Measurements from ENCODE around the gene NEURL1.

NEURL1 gene

GRCh38 chr10:103564776-103565520, 71.4 kb downstream of the NEURL1 start:
- TF ChIP-seq, protein P1, sequence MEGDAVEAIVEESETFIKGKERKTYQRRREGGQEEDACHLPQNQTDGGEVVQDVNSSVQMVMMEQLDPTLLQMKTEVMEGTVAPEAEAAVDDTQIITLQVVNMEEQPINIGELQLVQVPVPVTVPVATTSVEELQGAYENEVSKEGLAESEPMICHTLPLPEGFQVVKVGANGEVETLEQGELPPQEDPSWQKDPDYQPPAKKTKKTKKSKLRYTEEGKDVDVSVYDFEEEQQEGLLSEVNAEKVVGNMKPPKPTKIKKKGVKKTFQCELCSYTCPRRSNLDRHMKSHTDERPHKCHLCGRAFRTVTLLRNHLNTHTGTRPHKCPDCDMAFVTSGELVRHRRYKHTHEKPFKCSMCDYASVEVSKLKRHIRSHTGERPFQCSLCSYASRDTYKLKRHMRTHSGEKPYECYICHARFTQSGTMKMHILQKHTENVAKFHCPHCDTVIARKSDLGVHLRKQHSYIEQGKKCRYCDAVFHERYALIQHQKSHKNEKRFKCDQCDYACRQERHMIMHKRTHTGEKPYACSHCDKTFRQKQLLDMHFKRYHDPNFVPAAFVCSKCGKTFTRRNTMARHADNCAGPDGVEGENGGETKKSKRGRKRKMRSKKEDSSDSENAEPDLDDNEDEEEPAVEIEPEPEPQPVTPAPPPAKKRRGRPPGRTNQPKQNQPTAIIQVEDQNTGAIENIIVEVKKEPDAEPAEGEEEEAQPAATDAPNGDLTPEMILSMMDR (conservative IDR thresholded peaks at IDR 0.05): peak; percentile 52

GRCh38 chr10:103566536-103566935, 73.0 kb downstream of the NEURL1 start:
- TF ChIP-seq, protein P1 (conservative IDR thresholded peaks at IDR 0.05): no peak
- no peak overlapping the region for H3K27ac ChIP-seq

More at GRCh38 chr10:103564776-103565520, 71.4 kb downstream of the NEURL1 start:
- H3K27ac ChIP-seq: no peak overlapping the region

DNA sequence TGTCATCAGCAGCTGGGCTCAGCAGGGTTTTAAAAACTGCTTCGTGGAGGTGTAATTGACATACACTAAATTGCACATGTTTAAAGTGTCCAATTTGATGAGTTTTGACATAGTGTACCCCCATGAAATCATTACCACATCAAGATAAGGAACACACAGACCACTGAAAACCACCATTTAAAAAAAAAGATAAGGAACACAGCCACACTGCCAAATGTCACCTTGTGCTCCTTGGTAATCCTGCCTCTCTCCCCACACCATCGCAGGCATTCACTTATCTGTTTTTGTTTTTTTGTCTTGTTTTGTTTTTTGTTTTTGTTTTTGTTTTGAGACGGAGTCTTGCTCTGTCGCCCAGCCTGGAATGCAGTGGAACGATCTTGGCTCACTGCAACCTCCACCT, 75.0 kb downstream of the NEURL1 start:
- H3K27ac ChIP-seq: no peak overlapping the region
- TF ChIP-seq, protein P1 (conservative IDR thresholded peaks at IDR 0.05): no peak

DNA sequence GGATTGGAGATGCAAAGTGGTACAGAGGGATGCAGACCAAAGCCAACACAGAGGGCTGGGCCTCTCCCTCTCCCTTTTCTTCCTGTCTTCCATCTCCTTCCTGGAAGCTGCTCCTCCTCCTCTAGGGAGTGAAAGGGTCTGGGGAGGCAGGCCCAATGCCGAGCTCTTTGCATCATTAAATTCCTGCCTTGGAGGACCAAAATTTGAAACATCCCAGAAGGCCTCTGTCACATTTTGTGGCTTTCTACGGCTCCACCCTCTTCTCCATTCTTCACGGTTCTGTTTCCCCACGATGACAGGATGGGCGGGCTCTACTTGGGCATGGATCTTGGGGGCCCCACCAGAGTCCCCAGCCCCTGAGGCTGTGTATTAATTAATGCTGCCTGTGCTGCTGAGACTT, 76.4 kb downstream of the NEURL1 start:
- no peak overlapping the region for H3K27ac ChIP-seq
- TF ChIP-seq, protein P1 (conservative IDR thresholded peaks at IDR 0.05): no peak

DNA sequence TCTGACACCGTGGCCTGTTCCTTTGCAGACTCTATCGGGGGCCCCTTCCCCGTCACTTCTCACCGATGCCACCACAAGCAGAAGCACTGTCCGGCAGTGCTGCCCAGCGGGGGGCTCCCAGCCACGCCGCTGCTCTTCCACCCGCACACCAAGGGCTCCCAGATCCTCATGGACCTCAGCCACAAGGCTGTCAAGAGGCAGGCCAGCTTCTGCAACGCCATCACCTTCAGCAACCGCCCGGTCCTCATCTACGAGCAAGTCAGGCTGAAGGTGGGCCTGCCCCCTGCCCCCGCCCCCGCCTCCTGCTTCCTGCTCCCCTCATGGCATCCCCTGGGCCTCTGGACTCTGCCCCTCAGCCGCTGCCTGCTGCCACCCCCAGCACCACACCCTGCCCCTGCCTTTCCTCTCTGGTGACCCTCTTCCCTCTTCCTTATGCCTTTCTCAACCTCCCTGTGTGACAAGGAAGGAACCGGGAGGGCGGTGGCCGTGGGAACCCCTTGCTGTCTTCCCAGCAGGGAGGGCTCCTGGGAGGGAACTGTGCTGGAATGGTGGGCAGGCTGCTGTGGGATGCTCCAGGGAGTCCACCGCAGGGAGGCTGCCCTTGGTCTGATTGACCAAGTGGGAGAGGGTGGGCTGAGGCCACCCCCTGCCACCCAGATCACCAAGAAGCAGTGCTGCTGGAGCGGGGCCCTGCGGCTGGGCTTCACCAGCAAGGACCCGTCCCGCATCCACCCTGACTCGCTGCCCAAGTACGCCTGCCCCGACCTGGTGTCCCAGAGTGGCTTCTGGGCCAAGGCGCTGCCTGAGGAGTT, 77.5 kb downstream of the NEURL1 start:
- TF ChIP-seq, protein P1 (conservative IDR thresholded peaks at IDR 0.05): no peak
- H3K27ac ChIP-seq: no peak overlapping the region

DNA sequence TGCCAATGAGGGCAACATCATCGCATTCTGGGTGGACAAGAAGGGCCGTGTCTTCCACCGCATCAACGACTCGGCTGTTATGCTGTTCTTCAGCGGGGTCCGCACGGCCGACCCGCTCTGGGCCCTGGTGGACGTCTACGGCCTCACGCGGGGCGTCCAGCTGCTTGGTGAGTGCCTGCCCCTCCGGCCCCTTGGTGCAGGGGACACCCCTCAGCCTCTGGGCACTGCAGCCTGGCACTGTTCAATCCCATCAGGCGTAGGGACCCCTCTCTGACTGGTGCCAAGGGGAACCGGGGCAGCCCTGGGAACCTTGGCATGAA, 78.1 kb downstream of the NEURL1 start:
- no peak overlapping the region for H3K27ac ChIP-seq
- TF ChIP-seq, protein P1 (conservative IDR thresholded peaks at IDR 0.05): no peak

DNA sequence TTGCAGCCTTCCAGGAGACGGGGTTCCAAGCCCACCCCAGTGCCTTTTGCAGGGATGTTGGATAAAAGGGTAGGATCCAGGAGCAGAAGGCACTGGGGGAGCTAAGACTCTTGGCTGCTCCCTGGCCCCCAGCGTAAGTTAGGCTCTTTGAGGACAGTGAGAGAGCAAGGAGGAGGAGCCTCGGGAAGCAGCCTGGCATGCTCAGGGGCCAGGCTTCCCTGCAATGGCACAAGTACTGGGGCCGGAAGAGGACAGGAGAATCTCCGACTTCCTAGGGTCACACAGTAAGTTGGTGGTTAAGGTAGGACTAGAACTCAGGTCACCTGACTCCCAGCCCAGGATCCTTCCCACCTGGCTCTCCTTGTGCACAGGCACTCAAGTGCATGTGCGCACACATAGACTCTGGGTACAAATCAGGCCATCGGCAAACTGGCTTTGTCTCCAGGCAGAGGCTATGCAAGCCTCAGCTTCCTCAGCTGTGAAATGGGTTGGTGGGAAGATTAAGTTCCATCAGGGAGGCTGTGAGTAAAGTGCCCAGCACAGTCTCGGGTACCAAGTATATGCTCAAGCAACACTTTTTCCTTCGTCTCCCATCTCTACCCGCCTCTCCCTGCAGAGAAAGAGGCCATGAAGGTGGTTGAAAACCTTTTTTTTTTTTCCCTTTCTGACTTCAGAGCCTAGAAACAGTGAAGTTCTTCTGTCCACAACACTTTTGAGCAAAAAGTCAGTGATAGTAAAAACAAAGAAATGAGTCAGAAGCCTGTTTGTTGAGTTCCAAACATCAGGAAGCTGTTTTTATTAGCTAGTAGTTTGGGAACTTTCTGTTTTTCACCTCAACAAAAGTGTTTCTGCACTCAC, 79.1 kb downstream of the NEURL1 start:
- H3K27ac ChIP-seq: no peak overlapping the region
- TF ChIP-seq, protein P1 (conservative IDR thresholded peaks at IDR 0.05): no peak

All from VCaP (cell line).